Nephron (organoid): Measurements from ENCODE around the gene CFAP298.
"Not testable (repeated sequence)": the region's sequence is repeated elsewhere in the genome, so short reads cannot be mapped to it uniquely, and the experiment has no call there.

Source experiments
- H3K27ac Mint-ChIP-seq, 3 experiments: 2 replicates each; pipeline ENCODE4 v1.8.0; 2020; ENCODE audit warnings: mixed read lengths in 3 of 3, mild to moderate bottlenecking in 2 of 3, moderate library complexity in 1 of 3
- H3K27me3 Mint-ChIP-seq: 2 replicates; pipeline ENCODE4 v1.8.0; 2021; ENCODE audit warnings: low read depth, mild to moderate bottlenecking, moderate library complexity, mixed read lengths
- H3K36me3 Mint-ChIP-seq: 2 replicates; pipeline ENCODE4 v1.8.0; 2020; ENCODE audit warnings: low read depth, mixed read lengths
- H3K4me1 Mint-ChIP-seq: 2 replicates; pipeline ENCODE4 v1.8.0; 2020; ENCODE audit warnings: mixed read lengths
- H3K4me3 Mint-ChIP-seq, 3 experiments: 2 replicates each; pipeline ENCODE4 v1.8.0; 2020; ENCODE audit warnings: mild to moderate bottlenecking in 3 of 3, mixed read lengths in 3 of 3, moderate library complexity in 2 of 3
- H3K9me3 Mint-ChIP-seq: 2 replicates; pipeline ENCODE4 v1.8.0; 2020; ENCODE audit warnings: mixed read lengths
- TF ChIP-seq, protein P1 (sequence below), 3 experiments: fragments of 200-600 bp; sonication (generic); IDR thresholded peaks; one replicate each; pipeline ENCODE4 v1.5.0; 2021; ENCODE audit warnings: antibody characterized with exemption in 3 of 3; ENCODE audit not compliant: unreplicated experiment in 3 of 3

Gene CFAP298

DNA sequence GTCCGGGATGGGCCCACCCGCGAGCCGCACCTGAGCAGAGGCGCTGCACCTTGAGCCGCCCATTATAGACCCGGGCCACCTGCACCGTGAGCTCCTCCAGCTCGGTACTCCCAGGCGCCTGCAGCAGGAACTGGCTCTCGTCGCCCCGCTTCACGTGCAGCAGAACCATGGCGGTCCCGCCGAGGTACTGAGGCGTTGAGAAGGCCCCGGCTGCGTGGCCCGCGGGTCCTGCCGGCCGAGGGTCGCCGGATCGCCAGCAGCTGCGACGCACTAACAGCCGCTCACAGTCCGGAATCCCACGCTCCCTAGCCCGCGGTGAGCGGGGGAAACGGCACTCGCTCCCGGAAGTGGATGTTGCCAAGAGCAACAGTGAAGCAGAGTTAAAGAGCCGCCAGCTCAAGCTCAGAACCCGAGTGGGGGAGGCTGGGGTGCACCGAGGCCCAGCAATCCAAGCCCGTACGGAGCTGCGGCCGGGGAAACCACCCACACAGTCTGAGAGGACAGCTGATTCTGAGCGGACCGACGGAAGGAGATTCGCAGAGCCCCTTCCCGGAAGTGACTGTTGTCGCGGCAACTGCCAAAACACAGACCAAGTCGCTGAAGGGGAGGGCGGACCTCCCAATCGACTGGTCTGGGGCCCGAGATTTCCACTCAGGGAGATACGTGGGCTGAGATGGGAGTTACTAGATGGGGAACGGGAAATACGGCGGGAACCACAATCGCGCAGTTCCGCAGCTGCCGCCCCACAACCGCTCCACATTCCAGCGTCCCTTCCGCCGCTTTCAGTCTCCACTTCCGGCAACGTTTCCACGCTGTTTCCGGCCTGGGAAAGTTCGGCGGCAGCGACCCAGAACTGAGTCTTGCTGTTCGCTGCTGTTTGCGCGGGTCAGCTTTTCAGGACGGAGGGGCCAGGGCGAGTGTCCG, at the start of gene CFAP298:
CFAP298 (minus strand) TSS at position 303 of the 924 bp plus-strand sequence; CDS start at position 169, 134 bp downstream.
- Mint-ChIP-seq H3K36me3 (peaks cover 14% of the 10 kb centered on the region), H3K9me3 (no peaks in the 10 kb centered on the region), H3K27ac (peak within 1 kb of the TSS; percentile 99 to 100 (median 99)), H3K27me3 (peaks cover 18% of the 10 kb centered on the region), H3K4me3 (peak within 1 kb of the TSS; percentile 96 to 98 (median 98)), H3K4me1 (no peaks in the 10 kb centered on the region)
- TF ChIP-seq, protein P1, sequence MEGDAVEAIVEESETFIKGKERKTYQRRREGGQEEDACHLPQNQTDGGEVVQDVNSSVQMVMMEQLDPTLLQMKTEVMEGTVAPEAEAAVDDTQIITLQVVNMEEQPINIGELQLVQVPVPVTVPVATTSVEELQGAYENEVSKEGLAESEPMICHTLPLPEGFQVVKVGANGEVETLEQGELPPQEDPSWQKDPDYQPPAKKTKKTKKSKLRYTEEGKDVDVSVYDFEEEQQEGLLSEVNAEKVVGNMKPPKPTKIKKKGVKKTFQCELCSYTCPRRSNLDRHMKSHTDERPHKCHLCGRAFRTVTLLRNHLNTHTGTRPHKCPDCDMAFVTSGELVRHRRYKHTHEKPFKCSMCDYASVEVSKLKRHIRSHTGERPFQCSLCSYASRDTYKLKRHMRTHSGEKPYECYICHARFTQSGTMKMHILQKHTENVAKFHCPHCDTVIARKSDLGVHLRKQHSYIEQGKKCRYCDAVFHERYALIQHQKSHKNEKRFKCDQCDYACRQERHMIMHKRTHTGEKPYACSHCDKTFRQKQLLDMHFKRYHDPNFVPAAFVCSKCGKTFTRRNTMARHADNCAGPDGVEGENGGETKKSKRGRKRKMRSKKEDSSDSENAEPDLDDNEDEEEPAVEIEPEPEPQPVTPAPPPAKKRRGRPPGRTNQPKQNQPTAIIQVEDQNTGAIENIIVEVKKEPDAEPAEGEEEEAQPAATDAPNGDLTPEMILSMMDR (IDR thresholded peaks at IDR 0.05; ENCODE audit: unreplicated experiment in 3 of 3) = no peak

- H3K4me1 Mint-ChIP-seq, H3K27ac Mint-ChIP-seq, H3K4me3 Mint-ChIP-seq, H3K27me3 Mint-ChIP-seq: not testable (repeated sequence)
- peaks cover 29% of the 10 kb centered on the region for H3K9me3 Mint-ChIP-seq
- H3K36me3 Mint-ChIP-seq = peaks cover 72% of the 10 kb centered on the region
These were observed 49.0 kb upstream of the CFAP298 start for GRCh38 chr21:32661026-32661782.

- Mint-ChIP-seq H3K27me3 (no peaks in the 10 kb centered on the region), H3K9me3 (peaks cover 7% of the 10 kb centered on the region), H3K4me3 (no peak overlapping the region), H3K4me1 (no peaks in the 10 kb centered on the region), H3K36me3 (peaks cover 45% of the 10 kb centered on the region), H3K27ac (peak overlapping the region in 1 of 3 experiments; percentile 48)
- TF ChIP-seq, protein P1 (IDR thresholded peaks at IDR 0.05; ENCODE audit: unreplicated experiment in 3 of 3) = no peak
These were observed 46.3 kb upstream of the CFAP298 start for GRCh38 chr21:32658524-32658923.

- TF ChIP-seq, protein P1 (IDR thresholded peaks at IDR 0.05; ENCODE audit: unreplicated experiment in 3 of 3) = peak; percentile 53 to 65 (median 57)
- no peaks in the 10 kb centered on the region for H3K9me3 Mint-ChIP-seq
- H3K4me3 Mint-ChIP-seq = no peak overlapping the region
- H3K27me3 Mint-ChIP-seq = no peaks in the 10 kb centered on the region
- no peaks in the 10 kb centered on the region for H3K4me1 Mint-ChIP-seq
- peaks cover 11% of the 10 kb centered on the region for H3K36me3 Mint-ChIP-seq
- H3K27ac Mint-ChIP-seq = no peak overlapping the region
These were observed 41.2 kb upstream of the CFAP298 start for GRCh38 chr21:32653326-32653901.

DNA sequence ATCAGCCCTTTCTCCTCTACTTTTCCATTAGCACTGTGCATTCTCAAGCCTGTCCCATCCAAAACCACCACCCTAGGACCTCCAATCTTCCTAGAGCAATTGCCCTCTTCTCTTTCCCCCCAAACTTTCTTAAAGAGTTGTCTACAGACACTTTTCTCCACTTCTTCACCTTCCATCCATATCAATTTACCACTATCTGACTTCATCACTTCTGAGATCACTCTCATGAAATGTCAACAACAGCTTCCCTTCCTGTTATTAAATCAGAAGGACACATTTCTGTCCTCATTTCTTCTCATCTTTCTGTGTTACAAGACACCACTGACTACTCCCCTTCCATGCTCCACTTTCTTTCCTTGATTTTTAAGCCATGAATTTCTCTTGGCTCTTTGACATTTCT, 36.0 kb upstream of the CFAP298 start:
- no peak overlapping the region for H3K27ac Mint-ChIP-seq
- no peaks in the 10 kb centered on the region for H3K4me1 Mint-ChIP-seq
- H3K9me3 Mint-ChIP-seq = no peaks in the 10 kb centered on the region

More for the DNA sequence above, 36.0 kb upstream of the CFAP298 start:
- Mint-ChIP-seq H3K36me3 (no peaks in the 10 kb centered on the region), H3K27me3 (peaks cover 7% of the 10 kb centered on the region), H3K4me3 (no peak overlapping the region)
- TF ChIP-seq, protein P1 (IDR thresholded peaks at IDR 0.05; ENCODE audit: unreplicated experiment in 3 of 3) = no peak
